Kidney tubule cell (primary cell): ENCODE results near the gene CA11.

Experiments used
- DNase-seq: peaks from one replicate; pipeline ENCODE4 v3.0.0-alpha.2; 2018; ENCODE audit warnings: low spot score

The CA11 gene

DNA sequence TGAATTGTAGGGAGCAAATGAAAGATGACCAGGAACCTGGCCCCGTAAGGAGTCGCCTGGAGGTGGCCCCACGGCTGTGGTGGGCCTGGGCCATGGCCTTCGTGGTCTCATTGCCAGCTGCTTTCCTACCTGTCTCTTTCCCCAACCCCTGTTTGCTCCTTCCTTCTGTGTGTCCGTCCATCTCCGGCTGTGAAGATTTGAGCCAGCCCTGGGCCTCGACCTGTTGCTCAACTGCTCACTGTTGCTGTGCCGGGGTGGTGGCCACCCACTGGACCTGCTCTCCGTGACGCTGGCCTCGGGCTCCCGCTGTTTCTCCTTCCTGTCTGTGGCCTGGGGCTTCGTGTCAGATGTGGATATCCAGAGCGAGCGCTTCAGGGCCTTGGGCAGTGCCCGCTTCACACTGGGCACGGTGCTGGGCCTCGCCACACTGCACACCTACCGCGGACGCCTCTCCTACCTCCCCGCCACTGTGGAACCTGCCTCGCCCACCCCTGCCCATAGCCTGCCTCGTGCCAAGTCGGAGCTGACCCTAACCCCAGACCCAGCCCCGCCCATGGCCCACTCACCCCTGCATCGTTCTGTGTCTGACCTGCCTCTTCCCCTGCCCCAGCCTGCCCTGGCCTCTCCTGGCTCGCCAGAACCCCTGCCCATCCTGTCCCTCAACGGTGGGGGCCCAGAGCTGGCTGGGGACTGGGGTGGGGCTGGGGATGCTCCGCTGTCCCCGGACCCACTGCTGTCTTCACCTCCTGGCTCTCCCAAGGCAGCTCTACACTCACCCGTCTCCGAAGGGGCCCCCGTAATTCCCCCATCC is 17.3 kb downstream of the CA11 start:
- no peak for DNase-seq

DNA sequence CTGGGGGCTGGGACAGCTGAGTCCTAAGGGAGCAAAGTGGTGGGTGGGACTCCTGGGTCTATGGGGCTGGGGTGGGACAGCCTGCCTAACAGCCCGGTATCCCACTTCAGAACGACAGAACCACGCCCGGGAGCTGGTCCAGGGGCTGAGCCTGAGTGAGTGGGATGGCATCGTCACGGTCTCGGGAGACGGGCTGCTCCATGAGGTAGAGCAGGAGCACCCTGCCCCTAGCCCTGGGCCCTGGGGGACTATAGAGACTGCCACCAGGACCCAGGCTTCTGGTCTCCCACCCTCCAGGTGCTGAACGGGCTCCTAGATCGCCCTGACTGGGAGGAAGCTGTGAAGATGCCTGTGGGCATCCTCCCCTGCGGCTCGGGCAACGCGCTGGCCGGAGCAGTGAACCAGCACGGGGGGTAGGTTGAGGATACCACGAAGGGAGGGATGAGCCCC is 18.1 kb downstream of the CA11 start:
- no peak for DNase-seq

DNA sequence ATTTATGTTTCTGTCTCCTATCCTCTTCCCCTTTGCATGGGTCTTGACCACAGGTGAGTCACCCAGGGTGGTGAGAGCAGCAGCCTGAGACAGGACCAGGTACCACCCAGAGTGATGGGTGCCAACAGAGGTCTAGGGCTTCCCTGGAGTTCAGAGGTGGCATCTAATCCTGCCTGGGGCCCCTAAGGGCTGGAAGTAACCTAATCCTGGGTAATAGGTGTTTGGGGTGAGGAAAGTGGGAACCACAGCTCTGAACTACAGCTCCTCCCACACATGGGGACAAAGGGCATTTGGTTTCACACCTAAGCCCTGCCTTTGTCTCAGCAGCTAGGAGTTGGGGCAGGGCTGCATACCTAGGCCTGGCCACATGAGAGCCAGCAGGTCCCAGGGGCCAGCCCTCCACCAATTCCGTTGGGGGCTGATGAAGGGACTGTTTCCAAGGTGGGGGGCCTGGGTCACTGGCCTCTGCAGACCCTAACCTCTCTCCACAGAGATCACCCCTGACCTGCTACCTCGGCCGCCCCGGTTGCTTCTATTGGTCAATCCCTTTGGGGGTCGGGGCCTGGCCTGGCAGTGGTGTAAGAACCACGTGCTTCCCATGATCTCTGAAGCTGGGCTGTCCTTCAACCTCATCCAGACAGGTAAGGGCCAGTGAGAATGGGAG is 18.7 kb downstream of the CA11 start:
- peak; percentile 86 for DNase-seq

DNA sequence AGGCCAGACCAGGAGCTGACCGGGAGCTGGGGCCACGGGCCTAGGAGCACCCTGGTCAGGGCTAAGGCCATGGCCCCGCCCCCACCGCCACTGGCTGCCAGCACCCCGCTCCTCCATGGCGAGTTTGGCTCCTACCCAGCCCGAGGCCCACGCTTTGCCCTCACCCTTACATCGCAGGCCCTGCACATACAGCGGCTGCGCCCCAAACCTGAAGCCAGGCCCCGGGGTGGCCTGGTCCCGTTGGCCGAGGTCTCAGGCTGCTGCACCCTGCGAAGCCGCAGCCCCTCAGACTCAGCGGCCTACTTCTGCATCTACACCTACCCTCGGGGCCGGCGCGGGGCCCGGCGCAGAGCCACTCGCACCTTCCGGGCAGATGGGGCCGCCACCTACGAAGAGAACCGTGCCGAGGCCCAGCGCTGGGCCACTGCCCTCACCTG is 20.1 kb downstream of the CA11 start:
- DNase-seq, result no peak

DNA sequence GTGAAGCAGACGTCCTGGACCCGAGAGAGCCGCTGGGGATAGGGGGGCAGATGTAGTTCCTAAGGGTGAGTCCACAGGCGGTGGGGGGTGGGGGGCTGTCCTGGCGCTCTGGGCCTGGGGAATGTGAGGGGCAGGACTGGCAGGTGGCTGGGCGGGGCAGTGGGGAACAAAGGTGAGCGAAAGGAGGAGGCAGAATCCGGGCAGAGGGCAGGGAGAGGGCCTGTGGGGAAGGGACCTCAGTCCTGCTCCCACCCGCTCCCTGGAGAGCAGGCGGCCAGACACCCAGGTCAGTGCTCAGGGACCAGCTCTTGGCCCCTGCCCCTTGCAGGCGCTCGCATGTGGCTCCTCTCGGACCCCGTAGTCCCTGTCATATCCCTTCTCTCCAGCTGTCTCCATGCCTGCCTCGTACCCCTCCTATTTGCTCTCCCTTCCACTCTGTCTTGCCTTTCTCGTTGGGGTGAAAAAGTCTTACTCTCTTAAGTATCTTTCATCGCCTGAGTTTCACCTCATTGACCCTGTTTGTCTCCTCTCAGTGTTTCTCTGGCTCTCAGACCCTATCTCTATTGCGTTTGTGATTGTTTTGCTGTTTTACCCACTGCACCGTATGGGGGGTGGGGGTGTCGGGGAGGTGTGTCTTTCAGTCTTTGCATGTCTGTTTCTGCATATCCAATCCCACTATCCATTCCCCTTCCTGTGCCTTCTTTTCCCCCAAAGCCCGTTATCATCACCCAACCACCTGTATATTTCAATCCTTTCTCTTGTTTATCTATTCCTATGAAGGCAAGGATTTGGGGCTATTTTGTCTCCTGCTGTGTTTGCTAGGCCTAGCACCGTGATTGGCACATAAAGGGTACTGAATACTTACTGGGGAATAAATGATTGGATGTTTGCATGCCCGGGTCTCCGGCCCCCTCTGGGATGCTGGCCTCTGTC is 20.9 kb downstream of the CA11 start:
- no peak for DNase-seq

DNA sequence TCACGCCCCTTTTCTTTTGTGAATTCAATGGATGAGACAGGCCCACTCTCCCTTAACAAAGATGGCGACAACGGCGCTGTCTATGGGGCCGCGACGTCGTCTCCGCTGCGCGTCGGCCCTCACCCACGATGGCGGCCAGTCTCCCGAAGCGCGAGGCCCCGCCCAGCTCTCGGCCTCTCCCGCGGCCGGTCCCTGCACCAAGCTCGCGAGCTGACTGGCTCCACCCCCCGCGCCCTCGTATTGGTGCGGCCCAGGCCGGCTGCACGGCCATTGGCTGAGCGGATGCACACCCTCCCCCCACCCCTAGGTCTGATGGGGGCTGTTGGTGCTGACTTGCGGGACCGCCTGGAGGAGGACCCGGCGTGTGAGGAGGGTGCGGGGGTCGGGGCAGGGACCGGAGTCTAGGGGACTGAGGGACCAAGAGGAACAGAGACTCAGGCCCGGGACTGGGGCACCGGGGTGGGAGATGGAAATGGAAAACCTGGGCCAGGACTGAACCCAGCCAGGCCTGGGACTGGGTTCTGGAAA is 21.9 kb downstream of the CA11 start:
- DNase-seq, result peak; percentile 97

DNA sequence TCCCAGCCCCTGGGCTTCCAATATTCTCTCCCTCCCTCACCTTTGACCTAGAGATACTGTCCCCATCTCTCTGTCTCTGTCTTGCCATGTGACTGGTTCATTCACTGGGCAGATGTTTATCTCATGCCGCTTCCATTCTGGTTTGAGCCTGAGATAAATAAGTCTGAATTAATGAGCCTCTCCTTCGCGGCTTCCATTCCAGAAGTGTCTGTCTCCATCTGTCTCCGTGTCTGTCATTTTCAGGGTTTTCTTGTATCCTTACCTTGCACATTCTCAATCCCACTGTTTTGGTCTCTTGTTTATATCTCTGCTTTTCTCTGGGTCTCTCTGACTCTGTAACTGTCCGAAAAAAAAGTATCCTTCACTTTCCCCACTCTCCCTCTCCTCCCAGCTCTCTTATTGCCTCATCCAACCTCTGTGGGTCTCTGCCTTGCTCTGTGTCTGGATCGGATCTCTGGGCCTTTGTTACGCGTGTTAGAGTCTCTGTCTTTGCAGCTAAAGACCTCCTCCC is 22.4 kb downstream of the CA11 start:
- DNase-seq, result no peak

DNA sequence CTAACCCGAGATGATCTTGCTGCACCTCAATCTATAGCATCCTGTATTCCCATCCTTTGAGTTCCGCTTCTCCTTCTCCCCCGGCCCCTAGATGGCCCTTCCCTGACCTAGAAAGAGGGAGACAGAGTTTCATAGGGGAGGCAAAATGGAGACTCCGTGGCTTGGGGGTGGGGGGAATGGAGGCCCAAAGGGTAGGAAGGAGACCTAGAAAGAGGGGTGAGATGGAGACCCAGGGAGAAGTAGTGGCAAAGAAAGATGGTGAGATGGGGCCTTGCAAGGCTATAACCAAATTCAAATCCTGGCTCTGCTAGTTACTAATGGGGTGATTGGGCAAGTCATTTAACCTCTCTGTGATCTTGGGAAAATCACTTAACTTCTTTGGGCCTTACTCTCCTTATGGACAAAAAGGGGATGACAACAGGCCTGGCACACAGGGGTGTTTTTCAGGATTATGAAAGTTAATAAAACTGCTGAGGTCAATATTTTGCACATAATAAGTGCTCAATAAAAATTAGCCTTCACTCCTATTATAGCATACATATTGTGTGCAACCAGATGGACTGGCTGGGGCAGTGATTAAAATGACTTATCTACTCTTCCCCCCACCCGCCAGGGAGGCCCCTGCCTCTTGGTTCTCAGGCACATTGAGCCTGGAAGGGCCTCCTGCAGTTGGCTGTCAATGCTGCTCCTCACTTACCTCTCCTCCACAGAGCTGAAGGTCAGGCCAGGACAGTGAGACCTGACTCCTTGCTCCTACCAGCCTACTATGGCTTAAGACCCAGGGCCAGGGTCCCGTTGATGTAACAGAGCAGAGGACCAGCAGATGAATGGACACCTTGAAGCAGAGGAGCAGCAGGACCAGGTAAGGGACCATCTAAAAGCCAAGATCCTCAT is 26.0 kb downstream of the CA11 start:
- no peak for DNase-seq

DNA sequence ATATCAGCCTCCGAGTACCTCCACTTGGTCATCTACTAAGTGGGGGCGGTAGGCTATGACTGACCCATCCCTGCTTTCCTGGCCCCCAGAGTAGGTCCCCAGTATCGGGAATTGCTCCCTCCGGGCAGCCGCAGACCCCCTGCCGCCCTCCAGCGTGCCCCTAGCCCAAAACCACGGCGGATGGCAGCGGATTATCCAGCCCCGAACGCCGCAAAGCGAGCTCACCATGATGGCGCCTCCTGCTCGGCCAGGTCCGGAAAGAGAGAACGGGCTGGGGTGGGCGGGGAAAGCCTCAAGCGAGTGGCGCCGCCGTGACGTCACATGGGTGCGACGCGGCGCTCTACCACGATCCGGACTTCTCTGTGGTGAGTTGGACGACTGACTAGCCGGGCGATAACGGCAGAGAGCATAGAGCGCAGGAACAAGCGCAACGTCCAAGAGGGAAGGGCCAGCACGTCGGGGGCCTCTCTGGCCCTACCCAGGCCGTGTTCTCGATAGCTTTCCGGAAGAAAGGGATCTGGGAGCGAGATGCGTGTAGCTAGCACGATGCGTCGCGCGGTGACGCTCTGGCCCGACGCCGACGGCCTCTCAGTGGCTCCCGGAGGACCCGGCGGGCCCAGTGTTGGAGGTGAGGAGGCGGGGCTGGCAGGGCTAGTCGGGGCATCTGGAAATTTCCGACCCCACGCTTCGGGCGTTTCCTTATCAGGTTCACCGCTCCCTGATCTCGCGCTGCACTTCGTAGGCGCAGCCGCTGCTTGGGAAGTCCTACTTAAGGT is 26.9 kb downstream of the CA11 start, which contains the start of the genes RPL18 and SPHK2:
TSS of gene RPL18 (minus strand) at position 263 of the 776 bp plus-strand sequence. CDS start at position 228, 35 bp downstream.
TSS of gene SPHK2 (plus strand) at position 591 of the 776 bp plus-strand sequence. CDS start 1,009 bp downstream, outside the sequence.
- peak; percentile 100 for DNase-seq

DNA sequence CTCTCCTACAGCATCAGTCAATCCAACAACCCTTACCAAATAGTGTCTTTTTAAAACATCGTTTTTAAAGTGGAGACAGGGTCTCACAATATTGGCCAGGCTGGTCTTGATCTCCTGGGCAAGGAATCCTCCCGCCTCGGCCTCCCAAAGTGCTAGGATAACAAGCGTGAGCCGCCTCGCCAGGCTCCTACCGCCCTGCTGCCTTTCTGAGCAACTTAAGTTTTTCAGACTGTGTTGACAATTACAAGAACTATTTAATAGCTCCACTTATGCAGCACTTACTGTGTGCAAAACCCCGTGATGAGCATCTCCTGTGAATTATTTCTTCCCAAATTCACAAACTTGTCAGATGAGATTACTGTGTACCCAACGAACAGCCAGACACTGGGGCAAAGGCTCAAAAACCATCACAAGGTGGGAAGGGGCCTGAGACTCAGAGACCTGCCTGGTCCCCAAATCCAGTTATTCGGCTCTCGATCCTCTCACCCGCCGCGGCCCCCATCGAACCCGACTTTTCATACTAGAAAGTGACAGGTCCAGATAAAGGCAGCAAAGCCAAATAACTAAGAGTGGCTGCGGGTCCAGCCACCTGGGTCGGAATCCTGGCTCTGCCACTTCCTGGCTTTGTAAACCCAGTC is 27.6 kb downstream of the CA11 start:
- DNase-seq, result no peak

DNA sequence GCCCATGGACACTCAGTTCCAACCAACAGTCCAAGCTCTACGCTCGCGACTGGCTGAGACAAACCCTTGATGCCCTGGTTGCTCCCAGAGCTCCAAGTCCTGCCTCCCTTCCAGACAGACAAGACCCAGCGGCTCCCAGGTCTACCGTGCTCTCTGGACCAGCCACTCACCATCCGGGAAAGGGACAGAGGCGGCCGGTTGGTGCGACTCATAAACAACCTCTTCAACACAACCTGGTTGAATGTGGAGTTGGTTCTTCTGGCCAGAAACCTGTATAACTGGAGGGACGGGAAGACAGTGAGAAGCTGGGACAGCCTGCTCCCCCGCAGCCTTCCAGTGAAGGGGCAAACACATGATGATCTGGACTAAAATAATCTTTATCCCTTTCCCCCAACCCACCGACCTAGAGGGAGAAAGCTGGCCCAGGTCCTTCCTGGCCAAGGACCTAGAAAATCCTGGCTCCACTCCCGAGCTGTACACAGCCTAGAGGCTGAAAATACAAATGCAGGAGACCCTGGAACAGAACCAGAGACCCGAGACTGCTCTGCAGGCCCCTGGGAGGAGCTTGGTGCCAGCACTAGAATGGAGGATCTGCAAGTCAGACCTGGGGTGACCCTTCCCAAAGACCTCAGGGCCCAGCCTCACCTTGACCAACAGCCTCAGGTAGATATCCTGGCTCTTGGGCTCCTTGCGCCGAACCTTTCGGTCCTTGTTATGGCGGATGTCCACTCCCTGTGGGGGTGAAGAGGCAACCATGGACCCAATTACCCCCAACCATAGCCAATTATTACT is 28.6 kb downstream of the CA11 start:
- no peak for DNase-seq

DNA sequence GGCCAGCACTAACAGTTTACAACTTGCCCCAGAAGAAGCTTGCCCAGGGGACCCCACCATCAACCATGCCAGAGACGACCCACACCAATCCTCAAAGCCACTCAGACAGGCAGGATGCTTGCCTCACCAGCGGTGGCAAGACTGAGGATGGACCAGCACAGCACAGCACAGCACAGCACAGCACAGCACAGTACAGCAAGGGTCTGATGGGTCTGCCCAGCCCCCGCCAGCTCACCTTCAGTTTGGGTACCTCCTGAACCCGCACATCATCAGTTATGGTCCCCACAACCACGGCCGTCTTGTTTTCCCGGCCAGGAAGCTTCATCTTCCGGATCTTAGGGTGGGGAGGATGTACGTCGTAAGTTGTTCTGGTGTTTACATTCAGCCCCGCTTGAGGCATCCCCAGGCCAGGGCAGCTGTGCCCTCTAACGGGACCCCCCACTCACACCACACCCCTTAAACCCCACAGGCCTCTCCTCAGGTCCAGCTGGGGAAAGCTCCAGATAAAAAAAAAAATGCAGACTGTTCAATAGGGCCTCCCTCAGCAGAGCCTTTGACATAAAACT is 29.4 kb downstream of the CA11 start:
- no peak for DNase-seq

DNA sequence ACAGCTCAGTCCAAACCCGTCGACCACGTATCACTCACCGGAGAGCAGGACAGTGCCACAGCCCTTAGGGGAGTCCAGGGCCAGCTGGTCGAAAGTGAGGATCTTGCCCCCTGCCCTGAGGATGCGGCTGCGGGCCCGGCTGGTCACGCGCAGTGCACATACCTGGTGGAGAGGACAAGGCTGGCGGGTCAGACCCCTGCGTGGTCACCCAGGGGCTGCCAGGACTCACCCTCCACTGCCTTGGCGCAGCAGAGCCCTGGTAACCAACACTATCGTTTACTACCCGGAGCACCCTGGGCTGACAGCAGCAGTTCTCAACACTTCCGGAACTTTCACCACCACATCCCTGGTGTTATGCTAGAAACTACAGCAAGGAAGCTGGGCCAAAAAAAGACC is 29.9 kb downstream of the CA11 start:
- DNase-seq, result no peak

DNA sequence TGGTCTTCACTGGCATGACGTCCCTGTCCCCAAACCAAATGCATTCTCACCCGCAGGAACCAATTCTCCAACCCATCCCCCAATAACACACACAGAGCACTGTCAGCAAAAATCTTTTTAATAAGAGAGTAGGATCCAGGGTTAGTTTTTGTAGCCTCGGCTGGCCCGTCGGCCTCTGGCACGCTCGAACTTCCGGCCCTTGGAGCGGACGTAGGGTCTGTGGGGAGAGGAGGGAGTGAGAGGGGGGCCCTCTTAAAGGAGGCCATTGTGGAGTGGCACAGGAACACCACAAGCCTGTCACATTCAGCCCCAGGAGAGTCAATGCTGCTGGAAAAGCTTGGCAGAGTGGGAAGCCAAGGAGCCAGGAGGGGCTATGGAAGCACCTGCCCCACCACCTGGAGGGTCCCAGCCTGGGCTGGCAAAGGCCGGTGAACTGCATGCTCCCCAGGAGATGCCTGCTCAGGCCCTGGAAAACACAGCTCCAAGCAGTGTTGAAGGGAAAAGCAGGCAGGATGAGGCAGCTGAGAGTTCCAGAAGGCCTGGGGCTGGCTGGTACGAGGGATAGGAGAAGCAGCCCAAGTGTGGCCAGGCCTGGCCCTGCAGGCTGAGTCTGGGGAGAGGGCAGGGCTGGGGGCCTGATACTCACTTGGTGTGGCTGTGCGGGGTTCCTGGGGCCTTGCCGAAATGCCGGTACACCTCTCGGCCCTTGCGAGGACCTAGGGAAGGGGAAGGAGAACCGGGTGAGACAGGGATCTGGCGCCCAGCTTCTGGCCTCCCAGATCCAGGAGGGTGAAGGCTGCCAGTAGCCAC is 30.6 kb downstream of the CA11 start:
- DNase-seq, result no peak

DNA sequence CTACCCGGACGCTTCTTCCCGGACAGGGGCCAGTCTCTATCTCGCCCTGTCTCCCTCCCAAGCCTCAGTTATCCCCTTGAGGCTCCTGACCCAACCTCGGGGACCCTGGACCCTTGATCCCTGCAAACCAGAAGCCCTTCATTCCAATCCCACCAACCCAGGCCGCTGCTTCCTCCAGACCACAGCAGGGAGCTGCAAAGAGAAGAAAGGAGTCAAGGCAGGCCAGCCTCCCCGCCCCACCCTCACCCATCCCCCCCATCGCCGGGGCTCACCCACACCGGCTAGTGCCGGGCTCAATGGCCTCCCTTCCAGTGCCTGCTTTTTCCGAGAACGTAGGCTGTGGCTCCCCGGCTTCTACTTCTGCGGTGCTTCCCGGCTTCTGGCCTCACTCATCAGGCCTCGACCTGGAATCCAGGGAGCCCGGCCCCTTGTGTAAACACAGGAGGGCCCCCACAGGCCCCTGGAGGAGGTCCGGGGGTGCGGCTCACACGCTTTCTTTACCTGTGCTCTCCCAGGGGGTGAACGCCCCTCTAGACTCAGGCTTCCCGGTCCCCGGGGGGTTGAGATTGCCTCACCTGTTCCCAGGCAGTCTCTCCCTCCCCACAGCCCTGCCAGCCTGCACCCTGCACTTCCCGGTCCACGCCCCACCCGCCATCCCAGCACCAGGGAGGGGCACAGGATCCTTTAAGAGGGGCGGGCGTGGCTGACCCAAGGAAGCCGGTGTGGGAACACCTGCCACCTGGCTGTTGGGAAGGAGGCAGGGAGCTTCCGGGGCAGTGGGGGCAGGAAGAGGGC is 31.4 kb downstream of the CA11 start, which contains the start of gene FAM83E:
TSS of gene FAM83E (minus strand) at position 641 of the 795 bp plus-strand sequence. CDS start 1,704 bp downstream, outside the sequence.
- DNase-seq, result no peak

DNA sequence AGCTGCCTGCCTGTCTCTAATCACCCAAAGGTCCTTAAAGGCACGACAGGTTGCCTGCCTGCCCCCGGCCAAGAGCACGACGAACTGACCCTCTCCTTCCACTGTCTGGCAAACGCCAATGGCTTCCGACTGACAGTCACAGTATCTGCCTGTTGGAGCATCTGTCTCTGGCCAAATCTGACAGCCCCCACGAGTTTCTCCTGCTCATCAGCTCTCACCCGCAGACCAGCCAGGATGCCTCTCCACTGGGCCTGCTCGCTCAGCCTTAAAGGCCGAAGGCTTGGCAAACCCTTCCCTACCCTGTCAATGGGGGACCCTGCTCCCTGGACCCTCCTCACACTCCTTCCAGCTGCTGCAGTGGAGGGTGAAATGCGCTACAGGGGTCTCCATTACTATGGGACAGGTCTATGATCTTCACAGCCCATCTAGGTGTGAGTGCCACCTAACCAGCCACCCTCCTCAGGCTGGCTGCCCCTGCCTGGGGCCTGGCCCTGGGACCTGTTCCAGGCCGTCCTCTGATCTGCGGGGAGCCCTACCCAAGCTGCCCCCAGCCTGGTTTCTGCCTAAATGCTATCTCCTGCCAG is 32.0 kb downstream of the CA11 start:
- no peak for DNase-seq
